Epithelial cell of proximal tubule (primary cell): ENCODE measurements around the gene GRXCR2. TPM values are rescaled to one million over a fixed set of nuclear protein-coding genes. Genes with fewer than 3 reads are reported as not detected.
"Not testable (repeated sequence)": the region's sequence is repeated elsewhere in the genome, so short reads cannot be mapped to it uniquely, and the experiment has no call there.

Experiments
- DNase-seq: peaks from one replicate; pipeline ENCODE4 v3.0.0-alpha.2; 2011; ENCODE audit warnings: low read depth
- H3K4me3 ChIP-seq: 2 replicates; pipeline ENCODE4 v1.5.1; 2011; ENCODE audit warnings: low read depth, mild to moderate bottlenecking, low read length
- CTCF ChIP-seq: conservative IDR thresholded peaks from 2 replicates; pipeline ENCODE4 v1.5.1; 2012; ENCODE audit warnings: low read depth, mild to moderate bottlenecking, low read length
- total RNA-seq: library from RNA; depleted of rRNA; stranded (reverse); fragments of >200 nt; gene quantifications from 2 replicates; pipeline ENCODE4 v1.2.3, GENCODE V29; 2015

The GRXCR2 gene
- total RNA-seq, 1 donor from 2014 or later = not detected

DNA sequence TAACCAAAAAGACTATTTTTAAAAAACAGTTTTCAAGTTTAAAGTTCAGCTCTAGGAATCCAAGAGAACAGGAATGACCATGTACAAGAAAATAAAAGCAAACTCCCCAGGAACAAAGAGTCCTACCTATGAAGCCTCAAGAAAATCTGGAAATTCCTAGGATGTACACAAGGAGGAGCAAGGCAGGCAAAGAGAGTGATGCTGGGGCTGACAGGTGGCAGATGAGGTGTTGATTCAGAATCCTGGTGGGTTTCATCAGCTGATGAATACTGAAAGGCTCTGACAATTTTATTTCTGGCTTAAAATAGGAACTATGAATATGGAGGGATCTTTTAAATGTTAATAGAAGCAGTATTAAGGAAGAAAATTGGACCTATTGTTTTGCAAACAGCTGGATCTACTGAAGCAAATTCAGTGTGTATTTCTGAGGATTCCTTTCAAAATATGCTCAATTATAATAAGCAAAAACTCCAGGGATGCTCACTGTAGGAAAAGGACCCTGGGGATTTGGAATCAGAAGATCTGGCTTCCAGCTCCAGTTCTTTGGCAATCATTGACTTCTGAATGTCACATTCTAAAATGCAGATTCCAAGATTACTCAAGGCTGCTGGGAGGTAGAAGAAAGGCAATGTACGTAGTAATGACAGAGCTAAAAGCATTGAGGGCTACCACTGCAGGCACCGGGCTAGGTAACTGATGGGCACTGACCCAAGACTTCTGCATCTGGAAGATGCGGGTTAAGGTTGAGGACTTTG is 35.6 kb upstream of the GRXCR2 start:
- peak; percentile 60 for TF ChIP-seq CTCF
- no peak for DNase-seq
- no peak overlapping the region for H3K4me3 ChIP-seq

DNA sequence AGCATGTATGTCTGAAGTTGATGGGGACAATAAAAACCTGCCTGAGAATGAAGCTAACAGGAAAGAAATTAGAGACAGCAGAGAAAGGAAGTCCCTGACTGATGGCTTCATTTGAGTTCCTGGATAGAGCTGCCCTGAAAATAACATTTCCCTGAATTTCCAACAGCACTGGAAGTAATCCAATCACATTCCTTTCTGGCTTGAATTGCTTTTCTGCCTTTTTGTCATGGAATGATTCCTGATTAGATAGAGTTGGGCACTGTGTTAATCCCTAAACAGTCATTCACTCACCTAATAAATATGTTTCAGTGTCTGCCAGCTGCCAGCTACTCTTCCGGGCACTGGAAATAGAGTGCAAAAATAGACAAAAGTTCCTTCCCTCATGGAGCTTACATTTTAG is 33.6 kb upstream of the GRXCR2 start:
- DNase-seq = no peak
- H3K4me3 ChIP-seq = no peak overlapping the region

GRCh38 chr5:145904743-145905142 is 31.9 kb upstream of the GRXCR2 start:
- TF ChIP-seq CTCF = no peak
- H3K4me3 ChIP-seq = no peak overlapping the region
- DNase-seq = no peak

More for the DNA sequence above, 33.6 kb upstream of the GRXCR2 start:
- no peak for TF ChIP-seq CTCF

DNA sequence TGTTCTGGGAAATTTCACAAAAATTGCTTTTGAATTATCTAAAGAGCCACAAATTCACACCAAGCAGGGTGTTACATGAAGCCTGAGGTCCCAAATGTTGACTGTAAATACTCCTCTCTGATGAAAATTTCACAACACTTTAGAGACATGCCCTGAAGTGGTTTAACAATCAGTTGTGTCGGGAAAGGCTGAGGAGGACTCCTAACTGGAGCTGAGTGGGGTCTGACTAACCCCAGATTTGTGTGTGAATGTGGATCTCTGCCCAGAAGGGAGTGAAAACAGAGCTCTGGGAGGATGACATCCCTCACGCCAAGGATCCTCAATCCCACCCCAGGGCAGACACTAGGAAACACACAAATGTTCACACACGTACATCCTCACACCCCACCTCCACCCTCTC is 31.1 kb upstream of the GRXCR2 start:
- no peak for DNase-seq
- H3K4me3 ChIP-seq = no peak overlapping the region
- no peak for TF ChIP-seq CTCF

DNA sequence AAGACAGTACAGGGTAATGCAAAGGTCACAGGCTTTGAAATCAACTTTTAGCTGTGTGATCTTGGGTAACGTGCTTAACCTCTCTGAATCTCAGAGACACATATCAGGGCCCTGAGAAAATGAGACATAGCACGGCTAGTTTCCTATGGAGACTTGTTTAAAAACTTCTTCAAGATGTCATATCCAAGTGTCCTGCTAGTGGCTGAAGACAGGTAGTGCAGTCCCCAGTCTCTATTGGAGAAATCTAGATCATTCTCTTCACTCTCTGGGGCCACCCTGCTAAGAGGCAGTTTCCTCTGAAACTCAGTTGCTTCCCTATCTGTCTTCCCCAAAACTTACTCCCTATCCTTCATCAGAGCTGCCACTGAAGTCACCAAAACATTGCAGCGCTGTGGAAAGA is 30.3 kb upstream of the GRXCR2 start:
- no peak for DNase-seq
- peak; percentile 49 for TF ChIP-seq CTCF
- H3K4me3 ChIP-seq = no peak overlapping the region

DNA sequence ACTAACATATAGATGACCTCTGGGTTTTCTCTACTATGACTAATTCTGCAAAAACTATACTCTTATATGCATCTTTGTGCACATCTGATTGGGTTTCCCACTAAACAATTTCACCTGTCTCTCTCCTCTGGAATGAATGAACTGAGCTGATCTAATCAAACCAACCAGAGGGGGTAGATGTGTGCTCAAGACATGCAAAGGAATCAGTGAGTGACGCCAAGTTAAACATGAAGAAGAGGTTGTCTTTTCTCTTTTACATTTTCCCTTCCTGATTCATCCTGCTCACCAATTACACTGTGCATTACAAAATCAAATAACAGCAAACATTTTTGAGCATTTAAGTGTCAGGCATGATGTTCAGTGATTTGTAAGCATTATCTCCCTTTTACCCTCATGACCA is 29.6 kb upstream of the GRXCR2 start:
- no peak for TF ChIP-seq CTCF
- no peak for DNase-seq
- no peak overlapping the region for H3K4me3 ChIP-seq

DNA sequence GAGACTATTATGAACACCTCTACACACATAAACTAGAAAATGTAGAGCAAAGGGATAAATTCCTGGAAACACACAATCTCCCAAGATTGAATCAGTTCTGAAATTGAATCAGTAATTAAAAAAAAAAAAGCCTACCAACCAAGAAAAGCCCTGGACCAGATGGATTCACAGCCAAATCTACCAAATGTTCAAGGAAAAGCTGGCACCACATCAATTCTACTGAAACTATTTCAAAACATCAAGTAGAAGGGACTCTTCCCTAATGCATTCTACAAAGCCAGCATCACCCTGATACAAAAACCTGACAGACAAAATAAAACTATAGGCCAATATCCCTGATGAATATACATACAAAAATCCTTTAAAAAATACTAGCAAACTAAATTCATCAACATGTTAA is 25.4 kb upstream of the GRXCR2 start:
- no peak for DNase-seq
- TF ChIP-seq CTCF = no peak

GRCh38 chr5:145891378-145891777 is 18.6 kb upstream of the GRXCR2 start:
- H3K4me3 ChIP-seq, DNase-seq: not testable (repeated sequence)

More for the DNA sequence above, 25.4 kb upstream of the GRXCR2 start:
- H3K4me3 ChIP-seq = no peak overlapping the region
